OCI-M1 (cell line): Measurements from ENCODE around the gene UCP3.
A peak's percentile ranks its signal among the peaks of the same experiment; 100 is the strongest.

ENCODE experiments used
- DNase-seq: peaks from one replicate; lab custom pipeline; 2025; lab: John Stamatoyannopoulos, UW

The UCP3 gene, protein sequence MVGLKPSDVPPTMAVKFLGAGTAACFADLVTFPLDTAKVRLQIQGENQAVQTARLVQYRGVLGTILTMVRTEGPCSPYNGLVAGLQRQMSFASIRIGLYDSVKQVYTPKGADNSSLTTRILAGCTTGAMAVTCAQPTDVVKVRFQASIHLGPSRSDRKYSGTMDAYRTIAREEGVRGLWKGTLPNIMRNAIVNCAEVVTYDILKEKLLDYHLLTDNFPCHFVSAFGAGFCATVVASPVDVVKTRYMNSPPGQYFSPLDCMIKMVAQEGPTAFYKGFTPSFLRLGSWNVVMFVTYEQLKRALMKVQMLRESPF

GRCh38 chr11:74008373-74009229 lies at the start of gene UCP3:
TSS of gene UCP3 (minus strand) at chr11:74009085. CDS start at chr11:74007042, 2,043 bp downstream.
- no peak for DNase-seq

GRCh38 chr11:74057249-74058151 lies 48.6 kb upstream of the UCP3 start:
- no peak for DNase-seq

DNA sequence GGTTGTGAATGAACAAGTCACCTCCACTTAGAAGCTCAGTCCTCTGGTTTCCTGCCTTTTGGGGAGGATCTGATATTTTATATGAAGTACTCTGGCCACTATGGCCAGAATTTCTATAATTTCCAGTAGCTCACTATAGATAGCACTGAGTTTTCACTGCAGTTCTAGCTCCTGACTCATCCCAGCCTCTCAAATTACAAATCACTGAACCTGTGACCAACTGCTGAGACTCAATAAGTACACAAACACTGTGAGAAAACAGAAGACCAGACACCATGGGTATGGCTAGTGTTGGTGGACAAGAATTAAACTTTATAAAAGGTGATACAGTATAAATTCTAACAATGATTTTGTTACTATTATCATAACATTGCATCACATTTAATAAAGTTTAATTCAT lies 47.1 kb upstream of the UCP3 start:
- no peak for DNase-seq

DNA sequence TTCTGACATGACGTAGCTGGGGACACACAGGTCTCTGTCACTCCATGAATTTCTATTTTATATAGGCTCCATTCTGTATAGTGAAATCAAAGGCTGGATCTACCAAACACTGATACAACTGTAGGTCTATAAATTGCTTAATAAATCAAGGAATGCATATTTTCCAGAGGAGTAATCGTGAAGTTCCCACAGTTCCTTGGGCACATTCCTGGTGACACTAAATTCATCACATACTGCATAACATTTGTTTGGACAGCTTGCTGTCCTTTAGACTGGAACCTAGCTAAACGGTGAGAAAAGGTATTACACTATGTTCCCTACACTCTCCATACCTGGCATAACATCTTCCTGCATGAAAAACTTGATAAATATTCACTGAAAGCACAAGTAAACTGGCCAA lies 41.6 kb upstream of the UCP3 start:
- DNase-seq = no peak

DNA sequence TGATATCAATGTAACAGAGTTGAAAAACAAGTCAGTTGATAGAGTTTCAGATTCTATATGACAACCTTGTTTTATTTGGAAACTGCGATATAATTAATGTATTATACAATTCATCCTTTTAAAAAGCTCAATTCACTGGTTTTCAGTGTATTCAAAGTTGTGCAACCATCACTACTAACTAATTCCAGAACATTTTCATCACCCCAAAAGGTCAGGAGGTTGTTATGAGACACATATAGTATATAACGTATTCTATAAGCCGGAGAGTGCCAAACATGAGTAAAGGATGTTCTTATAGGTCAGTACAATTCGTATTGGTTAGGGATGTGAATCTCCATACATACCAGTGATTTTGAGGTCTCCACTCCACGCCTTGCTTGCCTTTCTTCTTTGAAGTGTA lies 40.1 kb upstream of the UCP3 start:
- DNase-seq = no peak

- no peak for DNase-seq
Measured at GRCh38 chr11:74044538-74044937, 35.7 kb upstream of the UCP3 start.

GRCh38 chr11:74043450-74043849 lies 34.6 kb upstream of the UCP3 start:
- no peak for DNase-seq

- DNase-seq = no peak
Measured at GRCh38 chr11:74037309-74037708, 28.4 kb upstream of the UCP3 start.

DNA sequence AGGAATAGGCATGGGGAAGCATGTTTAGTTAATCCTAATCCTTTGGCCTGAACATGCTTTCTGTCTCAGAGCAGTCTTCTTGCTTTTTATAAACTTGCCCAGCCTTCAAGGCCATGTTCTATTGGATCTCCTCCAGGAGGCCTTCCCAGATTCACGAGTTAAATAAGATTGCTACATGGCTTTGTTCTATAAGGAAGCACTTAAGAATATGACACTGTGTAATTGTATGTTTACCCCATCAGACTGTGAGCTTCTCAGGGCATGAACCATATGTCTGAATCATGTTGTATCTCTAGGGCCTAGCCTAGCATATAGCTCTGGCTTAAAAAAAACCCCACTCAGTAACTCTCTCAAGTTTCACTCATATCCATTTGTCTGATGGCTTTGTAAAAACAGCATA lies 26.4 kb upstream of the UCP3 start:
- no peak for DNase-seq

DNA sequence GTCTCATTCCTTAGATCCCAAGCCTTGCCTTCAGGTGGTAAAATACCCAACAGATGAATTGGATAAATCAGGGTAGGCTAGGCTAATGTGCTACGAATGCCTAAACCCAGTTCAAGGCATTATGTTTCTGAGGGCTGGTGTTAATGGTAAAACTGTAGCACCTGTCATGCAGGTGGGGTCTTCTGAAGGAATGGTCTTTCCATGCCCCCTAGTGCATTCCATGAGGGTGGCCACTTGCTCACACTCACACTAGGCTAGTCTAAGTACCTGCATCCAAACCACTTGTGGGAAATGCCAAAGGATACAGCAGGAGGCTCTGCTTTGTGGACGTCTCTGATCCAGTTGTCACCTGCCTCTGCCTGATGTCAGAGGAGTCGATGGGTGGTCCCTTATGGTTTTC lies 24.2 kb upstream of the UCP3 start:
- no peak for DNase-seq

GRCh38 chr11:74030723-74031676 lies 22.1 kb upstream of the UCP3 start:
- DNase-seq = peak; percentile 50

DNA sequence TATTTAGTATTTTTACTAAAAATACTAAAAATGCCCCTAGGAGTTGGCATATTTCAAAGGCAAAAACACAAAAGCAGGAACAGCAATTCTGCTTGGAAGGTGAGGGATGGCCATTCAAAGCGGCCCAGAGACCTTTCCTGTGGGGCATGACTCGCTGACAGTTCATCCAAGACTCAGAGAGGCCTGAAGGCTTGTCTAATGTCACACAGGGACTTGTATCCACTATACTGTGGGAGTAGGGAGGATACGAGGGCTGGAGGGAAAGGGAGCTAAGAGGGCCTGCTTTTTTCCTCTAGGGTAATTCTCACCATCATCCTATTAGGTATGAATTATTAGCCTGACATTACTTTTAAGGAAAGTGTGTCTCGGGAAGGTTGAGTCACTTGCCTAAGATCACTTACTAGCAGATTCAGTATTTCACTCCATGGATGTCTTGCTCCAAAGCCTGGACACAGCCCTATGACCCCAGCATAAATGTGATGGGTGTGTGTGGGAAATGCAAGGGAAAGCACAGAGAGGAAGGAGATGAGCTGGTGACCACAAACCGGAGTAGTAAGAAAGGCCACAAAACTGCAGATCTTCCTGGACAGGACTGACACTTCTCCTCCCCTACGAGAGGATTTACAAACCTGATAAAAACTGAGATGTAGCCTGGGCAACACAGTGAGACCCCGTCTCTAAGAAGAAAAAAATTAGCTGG lies 16.7 kb upstream of the UCP3 start:
- no peak for DNase-seq

GRCh38 chr11:74024261-74025029 lies 15.6 kb upstream of the UCP3 start:
- DNase-seq = peak; percentile 94

DNA sequence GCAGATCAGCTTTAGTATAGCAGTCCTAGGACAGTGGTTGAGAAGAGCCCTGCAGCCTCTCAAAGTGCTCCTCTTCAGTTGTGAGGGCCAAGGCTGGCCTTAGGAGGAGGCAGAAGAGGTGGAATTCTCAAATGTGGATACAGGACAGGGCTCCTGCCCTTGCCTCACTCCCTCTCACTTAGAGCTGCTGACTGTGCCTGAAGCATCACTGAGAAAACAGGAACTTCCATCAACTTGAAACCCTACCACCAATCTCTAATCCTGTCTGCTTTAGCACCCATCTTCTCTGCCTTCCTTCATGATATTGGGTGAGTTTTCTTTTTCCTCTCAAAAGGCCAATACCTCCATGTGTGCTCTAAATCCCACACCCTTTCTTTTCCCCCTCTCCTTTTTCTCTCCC lies 14.4 kb upstream of the UCP3 start:
- DNase-seq = peak; percentile 44

GRCh38 chr11:74022546-74022945 lies 13.7 kb upstream of the UCP3 start:
- DNase-seq = no peak

DNA sequence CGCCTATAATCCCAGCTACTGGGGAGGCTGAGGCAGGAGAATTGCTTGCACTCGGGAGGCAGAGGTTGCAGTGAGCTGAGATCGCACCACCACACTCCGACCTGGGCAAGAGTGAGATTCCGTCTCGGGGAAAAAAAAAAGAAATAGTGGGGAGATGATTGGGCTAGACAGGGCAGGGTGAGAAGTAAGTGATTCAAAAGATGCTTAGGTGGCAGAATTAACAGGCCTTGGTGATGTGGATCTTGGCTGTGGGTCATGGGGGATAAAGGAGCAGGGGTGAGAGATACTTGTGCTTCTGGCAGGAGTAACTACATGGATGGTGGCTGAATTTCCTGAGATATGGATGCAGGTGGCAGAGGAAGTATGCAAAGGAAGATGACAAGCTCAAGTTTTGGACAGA lies 13.1 kb upstream of the UCP3 start:
- no peak for DNase-seq

- no peak for DNase-seq
Measured at GRCh38 chr11:74020539-74020938, 11.7 kb upstream of the UCP3 start.

GRCh38 chr11:74019860-74020259 lies 11.0 kb upstream of the UCP3 start:
- DNase-seq = no peak

DNA sequence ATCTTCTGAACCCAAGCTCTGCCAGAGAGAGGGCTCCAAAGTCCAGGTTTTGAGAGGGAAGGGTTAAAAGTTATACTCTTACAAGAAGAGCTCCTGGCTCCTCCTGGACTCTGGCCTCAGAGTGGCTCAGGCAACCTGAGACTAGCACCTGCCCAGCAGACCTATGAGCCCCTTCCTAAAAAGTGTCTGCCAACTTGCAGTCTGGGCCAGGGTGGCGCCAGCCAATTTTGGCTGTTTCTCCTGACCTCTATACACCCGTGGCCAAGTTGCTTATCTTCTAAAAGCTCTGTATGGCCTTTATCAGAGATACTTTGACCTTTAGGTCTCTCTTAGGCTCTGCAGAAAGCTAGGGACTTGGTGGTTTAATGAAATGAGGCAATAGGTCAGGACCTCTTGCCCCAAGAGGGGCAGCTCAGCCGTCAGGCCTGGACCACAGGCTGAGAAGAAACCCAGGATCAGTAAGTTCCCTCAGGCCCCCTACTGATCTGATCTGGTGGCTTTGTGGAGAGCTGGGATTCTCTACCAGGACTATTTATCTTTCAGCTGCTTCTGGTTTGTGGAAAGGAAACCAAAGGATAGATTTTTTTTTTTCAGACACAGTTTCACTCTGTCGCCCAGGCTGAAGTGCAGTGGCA lies 10.3 kb upstream of the UCP3 start:
- DNase-seq = peak; percentile 97
